ENCODE results near the gene TTLL5. TPM values are rescaled to one million over a fixed set of nuclear protein-coding genes. Genes with fewer than 3 reads are reported as not detected.

TTLL5 gene
- polyA plus RNA-seq, 1 donor: 15.8 TPM

GRCh38 chr14:75738192-75738591 is 77.1 kb downstream of the TTLL5 start:
- no peak for DNase-seq

DNA sequence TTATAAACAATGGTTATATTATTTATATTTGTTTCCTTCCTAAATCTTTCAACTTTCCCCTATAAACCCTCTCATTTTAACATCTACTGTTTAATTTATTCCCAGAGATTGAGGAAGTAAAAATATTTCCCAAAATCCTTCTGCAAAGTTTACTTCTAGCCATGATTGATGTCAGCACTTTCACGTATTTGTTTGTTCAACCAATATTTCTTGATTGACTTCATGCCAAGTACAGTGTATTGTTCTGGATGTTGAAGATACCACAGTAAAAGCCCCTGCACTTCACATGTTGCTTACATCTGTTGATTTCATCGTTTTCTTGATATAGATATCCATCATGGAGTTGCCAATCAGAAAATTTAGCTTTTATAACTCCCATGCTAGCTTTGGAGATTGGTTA is 81.8 kb downstream of the TTLL5 start:
- no peak for DNase-seq

GRCh38 chr14:75747899-75748298 is 86.9 kb downstream of the TTLL5 start:
- DNase-seq: no peak

DNA sequence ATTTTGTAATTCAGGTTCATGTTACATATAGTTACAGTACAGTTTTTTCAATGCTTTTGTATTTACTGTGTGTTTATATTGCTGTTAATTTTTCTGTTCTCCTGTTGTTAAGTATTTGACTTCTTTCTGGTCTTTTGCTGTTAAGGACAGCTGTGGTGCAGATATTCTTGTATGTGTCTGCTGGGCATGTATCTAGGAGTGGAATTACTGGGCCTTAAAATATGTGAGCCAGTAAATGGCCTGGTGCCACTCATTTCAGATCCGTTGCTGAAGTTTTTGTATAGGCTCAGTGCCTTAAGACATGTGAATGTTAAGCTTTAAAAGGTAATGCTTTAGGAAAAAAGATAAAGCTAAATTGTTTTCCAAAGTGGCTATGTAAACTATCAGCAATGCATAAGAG is 87.3 kb downstream of the TTLL5 start:
- DNase-seq: no peak

GRCh38 chr14:75751296-75751695 is 90.2 kb downstream of the TTLL5 start:
- DNase-seq: no peak

- no peak for DNase-seq
Observed at GRCh38 chr14:75752086-75752485, 91.0 kb downstream of the TTLL5 start.

DNA sequence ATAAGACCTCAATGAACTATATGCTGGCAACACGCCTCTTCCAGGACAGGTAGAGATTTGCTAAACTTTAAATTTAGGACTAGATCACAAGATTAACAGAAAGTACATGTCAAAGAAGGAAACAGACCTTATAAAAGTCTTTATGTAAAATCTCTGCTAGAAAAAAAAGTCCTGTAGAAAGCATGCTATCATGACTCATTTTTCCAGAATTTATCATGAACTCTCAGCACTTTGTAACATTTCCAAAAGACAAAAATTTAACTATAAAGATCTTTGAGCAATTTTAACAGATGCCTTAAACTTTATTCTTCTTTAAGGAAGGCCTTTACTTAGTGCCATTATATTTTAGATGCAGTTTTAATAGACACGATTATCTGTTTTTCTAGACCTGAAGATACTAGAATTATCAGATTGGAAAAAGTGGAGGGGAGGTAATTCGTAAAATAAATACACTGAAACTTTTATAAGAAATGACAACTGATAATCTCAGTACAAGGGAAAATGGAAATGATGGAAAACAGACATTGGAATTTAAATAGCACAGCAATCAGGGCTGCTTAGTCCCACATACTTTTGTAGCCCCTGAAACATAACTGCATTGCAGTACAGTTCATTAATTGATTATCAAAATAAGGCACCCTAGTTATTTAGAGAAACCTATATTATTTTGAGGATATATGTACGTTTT is 92.0 kb downstream of the TTLL5 start:
- DNase-seq: no peak

DNA sequence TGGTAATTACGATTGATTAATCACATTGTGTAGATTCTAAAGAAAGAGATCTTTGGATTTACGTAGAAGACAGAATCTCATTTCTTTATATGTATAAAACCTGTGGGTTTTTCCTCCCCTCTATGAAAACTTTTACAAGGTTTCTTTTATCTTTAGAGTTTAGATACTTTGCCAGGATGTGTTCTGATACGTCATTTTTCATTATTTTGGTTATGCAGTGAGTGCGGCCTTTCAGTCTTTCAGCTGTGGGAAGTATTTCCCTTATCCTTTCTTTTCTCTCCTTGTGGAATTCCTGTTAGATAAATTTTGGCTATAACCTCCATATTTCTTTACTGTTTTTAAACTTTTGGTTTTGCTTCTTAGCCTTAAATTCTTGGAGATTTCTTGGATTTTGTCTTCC is 92.7 kb downstream of the TTLL5 start:
- DNase-seq: no peak

GRCh38 chr14:75757644-75758402 is 96.8 kb downstream of the TTLL5 start:
- DNase-seq: no peak

- no peak for DNase-seq
Observed at GRCh38 chr14:75764020-75764419, 103.0 kb downstream of the TTLL5 start.

DNA sequence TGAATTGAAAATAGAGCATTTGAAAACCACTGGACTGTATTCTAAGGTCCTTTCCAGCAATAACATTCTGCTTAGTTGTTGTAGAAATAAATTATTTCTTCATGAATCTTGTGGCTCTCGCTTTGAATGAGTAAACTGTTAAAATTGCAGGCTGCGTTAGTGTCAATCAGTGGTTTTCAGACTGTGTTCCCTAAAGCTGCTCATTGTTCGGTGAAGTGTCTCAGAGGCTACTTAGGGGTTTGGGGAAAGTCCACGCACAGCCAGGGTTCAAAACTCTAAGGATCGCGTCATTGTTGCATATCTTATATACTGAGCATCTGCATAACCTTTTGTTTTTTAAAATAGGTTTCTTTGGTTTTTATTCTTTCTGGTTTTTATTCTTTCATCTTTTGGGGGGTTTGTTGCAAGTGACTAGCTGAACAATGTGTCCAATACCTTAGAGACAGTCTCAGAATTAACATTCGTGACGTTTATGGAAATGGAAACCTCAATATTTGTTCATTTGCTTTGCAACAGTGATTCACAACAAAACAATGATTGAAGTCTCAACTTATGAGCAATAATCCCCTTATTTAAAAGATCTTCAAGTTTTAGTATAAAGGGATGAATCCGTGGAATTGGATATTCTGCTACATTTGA is 108.1 kb downstream of the TTLL5 start:
- no peak for DNase-seq

DNA sequence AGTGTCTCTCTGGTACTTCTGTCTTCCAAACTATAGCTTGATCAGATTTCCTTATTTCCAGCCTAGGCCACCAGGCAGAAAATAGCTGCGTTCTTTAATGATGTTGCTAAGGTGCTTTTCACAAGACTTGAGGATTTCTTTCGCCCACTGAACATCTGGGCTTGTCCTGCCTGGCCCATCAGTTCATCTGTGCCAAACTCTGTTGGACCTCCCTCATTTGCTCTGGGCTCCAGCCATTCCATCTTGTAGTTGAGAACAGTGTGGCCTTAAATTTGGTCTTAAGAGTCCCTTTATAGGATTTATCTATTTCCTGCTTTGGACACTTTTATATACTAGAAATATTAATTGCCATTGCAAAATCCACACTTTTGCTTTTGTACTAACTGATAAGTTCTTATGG is 109.6 kb downstream of the TTLL5 start:
- no peak for DNase-seq

DNA sequence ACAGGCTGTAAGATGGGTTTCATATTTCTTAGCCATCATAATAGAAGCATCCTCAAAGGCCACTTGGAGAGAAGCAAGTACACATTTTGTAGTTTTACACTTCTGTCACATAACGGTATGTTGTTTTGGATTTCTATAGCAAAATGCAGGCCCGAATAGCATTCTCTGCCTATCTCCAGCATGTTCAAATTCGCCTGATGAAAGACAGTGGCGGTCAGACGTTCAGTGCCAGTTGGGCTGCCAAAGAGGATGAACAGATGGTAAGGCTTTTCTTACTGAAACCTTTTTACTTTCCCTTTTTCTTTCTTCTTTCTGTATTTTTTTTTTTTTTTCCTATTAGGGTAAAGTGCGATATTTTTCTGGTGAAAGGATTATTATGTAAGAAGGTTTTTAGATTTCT is 110.5 kb downstream of the TTLL5 start:
- no peak for DNase-seq

- DNase-seq: no peak
Observed at GRCh38 chr14:75773046-75773445, 112.0 kb downstream of the TTLL5 start.

- no peak for DNase-seq
Observed at GRCh38 chr14:75781096-75781495, 120.0 kb downstream of the TTLL5 start.

DNA sequence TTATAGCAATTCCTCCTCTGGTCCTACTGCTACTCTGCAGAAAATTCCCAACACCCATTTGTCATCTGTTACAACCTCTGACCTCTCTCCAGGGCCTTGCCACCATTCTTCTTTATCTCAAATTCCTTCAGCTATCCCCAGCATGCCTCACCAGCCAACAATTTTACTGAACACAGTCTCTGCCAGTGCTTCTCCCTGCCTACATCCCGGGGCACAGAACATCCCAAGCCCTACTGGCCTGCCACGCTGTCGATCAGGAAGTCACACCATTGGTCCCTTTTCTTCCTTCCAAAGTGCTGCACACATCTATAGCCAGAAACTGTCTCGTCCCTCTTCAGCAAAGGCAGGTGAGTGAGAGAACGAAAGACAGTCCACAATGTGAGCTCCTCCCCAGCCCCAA is 122.1 kb downstream of the TTLL5 start:
- no peak for DNase-seq

DNA sequence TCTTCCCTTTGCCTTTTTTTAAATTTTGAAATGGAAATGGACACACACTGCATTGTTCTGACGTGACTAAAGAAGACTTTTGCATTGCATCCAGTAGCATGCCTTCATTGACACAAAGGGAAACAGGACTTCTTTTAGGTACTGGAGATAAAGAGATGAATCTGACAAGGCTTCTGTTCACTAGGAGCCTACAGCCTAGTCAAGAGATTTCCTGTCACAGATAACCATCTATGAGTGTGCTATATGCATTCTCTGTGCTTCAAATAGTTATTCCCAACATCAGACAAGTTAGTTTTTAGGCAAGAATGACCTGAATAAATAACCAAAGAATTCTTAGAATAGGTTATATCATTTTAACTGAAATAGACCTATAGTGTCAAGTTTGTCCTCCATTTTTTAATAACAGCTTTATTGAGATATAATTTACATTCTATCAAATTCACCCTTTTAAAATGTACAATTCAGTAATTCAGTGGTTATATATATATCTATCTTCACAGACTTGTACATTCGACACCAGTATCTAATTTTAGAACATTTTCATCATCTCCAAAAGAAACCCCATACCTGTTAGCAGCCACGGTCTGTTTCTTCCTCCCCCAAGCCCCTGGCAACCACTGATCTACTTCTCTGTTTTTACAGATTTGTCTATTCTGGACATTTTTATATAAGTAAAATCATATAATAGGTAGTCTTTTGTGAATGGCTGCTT is 122.7 kb downstream of the TTLL5 start:
- no peak for DNase-seq

GRCh38 chr14:75784314-75784686 is 123.3 kb downstream of the TTLL5 start:
- no peak for DNase-seq

- DNase-seq: no peak
Observed at GRCh38 chr14:75793806-75794205, 132.8 kb downstream of the TTLL5 start.

GRCh38 chr14:75794615-75795038 is 133.6 kb downstream of the TTLL5 start:
- peak; percentile 63 for DNase-seq

DNA sequence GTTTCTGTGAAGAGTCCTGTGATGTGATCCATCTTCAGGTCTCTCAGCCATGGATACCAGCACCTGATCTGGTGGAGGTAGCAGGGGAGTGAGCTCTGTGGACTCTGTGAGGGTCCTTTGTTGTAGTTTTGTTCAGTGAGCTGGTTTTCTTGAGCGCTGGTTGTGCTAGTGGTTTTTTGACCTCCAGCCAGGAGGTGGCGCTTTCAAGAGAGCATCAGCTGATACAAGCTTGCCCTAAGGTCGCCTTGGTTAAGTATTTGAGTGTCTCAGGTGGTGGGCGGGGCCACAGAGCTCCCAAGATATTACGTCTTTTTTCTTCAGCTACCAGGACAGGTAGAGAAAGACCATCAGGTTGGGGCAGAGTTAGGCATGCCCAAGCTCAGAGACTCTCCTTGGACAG is 139.7 kb downstream of the TTLL5 start:
- no peak for DNase-seq

- no peak for DNase-seq
Observed at GRCh38 chr14:75802486-75802885, 141.4 kb downstream of the TTLL5 start.

GRCh38 chr14:75803765-75804164 is 142.7 kb downstream of the TTLL5 start:
- DNase-seq: no peak

Measured in hindlimb muscle (tissue), 1 donor.